ENCODE measurements around the gene BRAP.

- TF ChIP-seq CTCF (IDR thresholded peaks at IDR 0.05 in 8 of 11, conservative IDR thresholded peaks at IDR 0.05 in 3 of 11): no peak
- TF ChIP-seq POLR2A (IDR thresholded peaks at IDR 0.05): no peak
These were observed 8.6 kb downstream of the BRAP start for GRCh38 chr12:111677186-111677585.

Measured in spleen (tissue), 7 donors.